ENCODE results near the gene SPOCD1. TPM values are rescaled to one million over a fixed set of nuclear protein-coding genes. Genes with fewer than 3 reads are reported as not detected.

The SPOCD1 gene
- total and polyA plus RNA-seq, 2 experiments from 2014 or later: 0.73 to 1.3 TPM

DNA sequence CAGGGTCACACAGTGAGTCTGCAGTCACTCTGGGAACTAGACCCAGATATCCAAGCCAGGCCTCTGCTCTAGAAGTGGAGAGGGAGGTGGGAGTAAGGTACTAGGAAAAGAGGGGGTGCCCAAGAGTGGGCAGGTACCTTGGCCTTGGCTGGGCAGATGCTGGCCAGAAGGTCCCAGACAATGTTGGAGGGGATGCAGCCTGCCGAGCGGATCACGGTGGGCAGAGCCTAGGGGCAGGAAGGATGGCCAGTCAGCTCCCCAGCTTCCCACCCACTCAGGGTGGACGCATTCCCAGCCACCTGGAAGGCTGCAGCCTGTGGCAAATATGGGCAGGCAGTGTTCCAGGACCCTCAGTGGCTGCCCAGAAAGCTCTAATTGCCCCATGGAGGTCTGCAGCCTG, 23.3 kb downstream of the SPOCD1 start (continued):
- TF ChIP-seq, protein P1, sequence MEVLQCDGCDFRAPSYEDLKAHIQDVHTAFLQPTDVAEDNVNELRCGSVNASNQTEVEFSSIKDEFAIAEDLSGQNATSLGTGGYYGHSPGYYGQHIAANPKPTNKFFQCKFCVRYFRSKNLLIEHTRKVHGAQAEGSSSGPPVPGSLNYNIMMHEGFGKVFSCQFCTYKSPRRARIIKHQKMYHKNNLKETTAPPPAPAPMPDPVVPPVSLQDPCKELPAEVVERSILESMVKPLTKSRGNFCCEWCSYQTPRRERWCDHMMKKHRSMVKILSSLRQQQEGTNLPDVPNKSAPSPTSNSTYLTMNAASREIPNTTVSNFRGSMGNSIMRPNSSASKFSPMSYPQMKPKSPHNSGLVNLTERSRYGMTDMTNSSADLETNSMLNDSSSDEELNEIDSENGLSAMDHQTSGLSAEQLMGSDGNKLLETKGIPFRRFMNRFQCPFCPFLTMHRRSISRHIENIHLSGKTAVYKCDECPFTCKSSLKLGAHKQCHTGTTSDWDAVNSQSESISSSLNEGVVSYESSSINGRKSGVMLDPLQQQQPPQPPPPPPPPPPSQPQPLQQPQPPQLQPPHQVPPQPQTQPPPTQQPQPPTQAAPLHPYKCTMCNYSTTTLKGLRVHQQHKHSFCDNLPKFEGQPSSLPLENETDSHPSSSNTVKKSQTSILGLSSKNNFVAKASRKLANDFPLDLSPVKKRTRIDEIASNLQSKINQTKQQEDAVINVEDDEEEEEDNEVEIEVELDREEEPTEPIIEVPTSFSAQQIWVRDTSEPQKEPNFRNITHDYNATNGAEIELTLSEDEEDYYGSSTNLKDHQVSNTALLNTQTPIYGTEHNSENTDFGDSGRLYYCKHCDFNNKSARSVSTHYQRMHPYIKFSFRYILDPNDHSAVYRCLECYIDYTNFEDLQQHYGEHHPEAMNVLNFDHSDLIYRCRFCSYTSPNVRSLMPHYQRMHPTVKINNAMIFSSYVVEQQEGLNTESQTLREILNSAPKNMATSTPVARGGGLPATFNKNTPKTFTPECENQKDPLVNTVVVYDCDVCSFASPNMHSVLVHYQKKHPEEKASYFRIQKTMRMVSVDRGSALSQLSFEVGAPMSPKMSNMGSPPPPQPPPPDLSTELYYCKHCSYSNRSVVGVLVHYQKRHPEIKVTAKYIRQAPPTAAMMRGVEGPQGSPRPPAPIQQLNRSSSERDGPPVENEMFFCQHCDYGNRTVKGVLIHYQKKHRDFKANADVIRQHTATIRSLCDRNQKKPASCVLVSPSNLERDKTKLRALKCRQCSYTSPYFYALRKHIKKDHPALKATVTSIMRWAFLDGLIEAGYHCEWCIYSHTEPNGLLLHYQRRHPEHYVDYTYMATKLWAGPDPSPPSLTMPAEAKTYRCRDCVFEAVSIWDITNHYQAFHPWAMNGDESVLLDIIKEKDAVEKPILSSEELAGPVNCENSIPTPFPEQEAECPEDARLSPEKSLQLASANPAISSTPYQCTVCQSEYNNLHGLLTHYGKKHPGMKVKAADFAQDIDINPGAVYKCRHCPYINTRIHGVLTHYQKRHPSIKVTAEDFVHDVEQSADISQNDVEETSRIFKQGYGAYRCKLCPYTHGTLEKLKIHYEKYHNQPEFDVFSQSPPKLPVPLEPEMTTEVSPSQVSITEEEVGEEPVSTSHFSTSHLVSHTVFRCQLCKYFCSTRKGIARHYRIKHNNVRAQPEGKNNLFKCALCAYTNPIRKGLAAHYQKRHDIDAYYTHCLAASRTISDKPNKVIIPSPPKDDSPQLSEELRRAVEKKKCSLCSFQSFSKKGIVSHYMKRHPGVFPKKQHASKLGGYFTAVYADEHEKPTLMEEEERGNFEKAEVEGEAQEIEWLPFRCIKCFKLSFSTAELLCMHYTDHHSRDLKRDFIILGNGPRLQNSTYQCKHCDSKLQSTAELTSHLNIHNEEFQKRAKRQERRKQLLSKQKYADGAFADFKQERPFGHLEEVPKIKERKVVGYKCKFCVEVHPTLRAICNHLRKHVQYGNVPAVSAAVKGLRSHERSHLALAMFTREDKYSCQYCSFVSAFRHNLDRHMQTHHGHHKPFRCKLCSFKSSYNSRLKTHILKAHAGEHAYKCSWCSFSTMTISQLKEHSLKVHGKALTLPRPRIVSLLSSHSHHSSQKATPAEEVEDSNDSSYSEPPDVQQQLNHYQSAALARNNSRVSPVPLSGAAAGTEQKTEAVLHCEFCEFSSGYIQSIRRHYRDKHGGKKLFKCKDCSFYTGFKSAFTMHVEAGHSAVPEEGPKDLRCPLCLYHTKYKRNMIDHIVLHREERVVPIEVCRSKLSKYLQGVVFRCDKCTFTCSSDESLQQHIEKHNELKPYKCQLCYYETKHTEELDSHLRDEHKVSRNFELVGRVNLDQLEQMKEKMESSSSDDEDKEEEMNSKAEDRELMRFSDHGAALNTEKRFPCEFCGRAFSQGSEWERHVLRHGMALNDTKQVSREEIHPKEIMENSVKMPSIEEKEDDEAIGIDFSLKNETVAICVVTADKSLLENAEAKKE (CRISPR knock-in tag; IDR thresholded peaks at IDR 0.05): no peak
- no peak for TF ChIP-seq EZH2 (IDR thresholded peaks at IDR 0.05; ENCODE audit: low read depth, unreplicated experiment)
- TF ChIP-seq, protein P2, sequence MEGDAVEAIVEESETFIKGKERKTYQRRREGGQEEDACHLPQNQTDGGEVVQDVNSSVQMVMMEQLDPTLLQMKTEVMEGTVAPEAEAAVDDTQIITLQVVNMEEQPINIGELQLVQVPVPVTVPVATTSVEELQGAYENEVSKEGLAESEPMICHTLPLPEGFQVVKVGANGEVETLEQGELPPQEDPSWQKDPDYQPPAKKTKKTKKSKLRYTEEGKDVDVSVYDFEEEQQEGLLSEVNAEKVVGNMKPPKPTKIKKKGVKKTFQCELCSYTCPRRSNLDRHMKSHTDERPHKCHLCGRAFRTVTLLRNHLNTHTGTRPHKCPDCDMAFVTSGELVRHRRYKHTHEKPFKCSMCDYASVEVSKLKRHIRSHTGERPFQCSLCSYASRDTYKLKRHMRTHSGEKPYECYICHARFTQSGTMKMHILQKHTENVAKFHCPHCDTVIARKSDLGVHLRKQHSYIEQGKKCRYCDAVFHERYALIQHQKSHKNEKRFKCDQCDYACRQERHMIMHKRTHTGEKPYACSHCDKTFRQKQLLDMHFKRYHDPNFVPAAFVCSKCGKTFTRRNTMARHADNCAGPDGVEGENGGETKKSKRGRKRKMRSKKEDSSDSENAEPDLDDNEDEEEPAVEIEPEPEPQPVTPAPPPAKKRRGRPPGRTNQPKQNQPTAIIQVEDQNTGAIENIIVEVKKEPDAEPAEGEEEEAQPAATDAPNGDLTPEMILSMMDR (conservative IDR thresholded peaks at IDR 0.05; ENCODE audit: low read depth in 2 of 2): no peak
- TF ChIP-seq NANOG (IDR thresholded peaks at IDR 0.05; ENCODE audit: borderline replicate concordance): no peak
- TF ChIP-seq ZNF114 (CRISPR knock-in tag; IDR thresholded peaks at IDR 0.05): no peak
- TF ChIP-seq, protein P3, sequence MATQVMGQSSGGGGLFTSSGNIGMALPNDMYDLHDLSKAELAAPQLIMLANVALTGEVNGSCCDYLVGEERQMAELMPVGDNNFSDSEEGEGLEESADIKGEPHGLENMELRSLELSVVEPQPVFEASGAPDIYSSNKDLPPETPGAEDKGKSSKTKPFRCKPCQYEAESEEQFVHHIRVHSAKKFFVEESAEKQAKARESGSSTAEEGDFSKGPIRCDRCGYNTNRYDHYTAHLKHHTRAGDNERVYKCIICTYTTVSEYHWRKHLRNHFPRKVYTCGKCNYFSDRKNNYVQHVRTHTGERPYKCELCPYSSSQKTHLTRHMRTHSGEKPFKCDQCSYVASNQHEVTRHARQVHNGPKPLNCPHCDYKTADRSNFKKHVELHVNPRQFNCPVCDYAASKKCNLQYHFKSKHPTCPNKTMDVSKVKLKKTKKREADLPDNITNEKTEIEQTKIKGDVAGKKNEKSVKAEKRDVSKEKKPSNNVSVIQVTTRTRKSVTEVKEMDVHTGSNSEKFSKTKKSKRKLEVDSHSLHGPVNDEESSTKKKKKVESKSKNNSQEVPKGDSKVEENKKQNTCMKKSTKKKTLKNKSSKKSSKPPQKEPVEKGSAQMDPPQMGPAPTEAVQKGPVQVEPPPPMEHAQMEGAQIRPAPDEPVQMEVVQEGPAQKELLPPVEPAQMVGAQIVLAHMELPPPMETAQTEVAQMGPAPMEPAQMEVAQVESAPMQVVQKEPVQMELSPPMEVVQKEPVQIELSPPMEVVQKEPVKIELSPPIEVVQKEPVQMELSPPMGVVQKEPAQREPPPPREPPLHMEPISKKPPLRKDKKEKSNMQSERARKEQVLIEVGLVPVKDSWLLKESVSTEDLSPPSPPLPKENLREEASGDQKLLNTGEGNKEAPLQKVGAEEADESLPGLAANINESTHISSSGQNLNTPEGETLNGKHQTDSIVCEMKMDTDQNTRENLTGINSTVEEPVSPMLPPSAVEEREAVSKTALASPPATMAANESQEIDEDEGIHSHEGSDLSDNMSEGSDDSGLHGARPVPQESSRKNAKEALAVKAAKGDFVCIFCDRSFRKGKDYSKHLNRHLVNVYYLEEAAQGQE (IDR thresholded peaks at IDR 0.05; ENCODE audit: unreplicated experiment): no peak
- no peak for TF ChIP-seq CREB1 (CRISPR knock-in tag; IDR thresholded peaks at IDR 0.05; ENCODE audit: low read depth)
- TF ChIP-seq ZNF331 (CRISPR knock-in tag; IDR thresholded peaks at IDR 0.05; ENCODE audit: low read depth): no peak
- no peak for TF ChIP-seq EZH2phosphoT487 (IDR thresholded peaks at IDR 0.05; ENCODE audit: unreplicated experiment)
- TF ChIP-seq POLR2AphosphoS5 (IDR thresholded peaks at IDR 0.05; ENCODE audit: low read depth): no peak
- no peak for TF ChIP-seq STAT1 (IDR thresholded peaks at IDR 0.05; ENCODE audit: unreplicated experiment)
- no peak for TF ChIP-seq JUNB (IDR thresholded peaks at IDR 0.05; ENCODE audit: unreplicated experiment)

Data from GM23338 (cell line).